Esophagus muscularis mucosa (tissue), 4 donors: Measurements from ENCODE around the gene FOXF2. TPM values are rescaled to one million over a fixed set of nuclear protein-coding genes. Genes with fewer than 3 reads are reported as not detected.

Experiments used
- DNase-seq: peaks from one replicate; pipeline ENCODE4 v3.0.0-alpha.2; 2017; ENCODE audit errors: extremely low spot score
- H3K27ac ChIP-seq, 4 donors: fragments of 200-600 bp; sonication (generic); replicated peaks in 1 of 4; 1 replicate in 3 of 4; 2 replicates in 1 of 4; pipeline ENCODE4 v1.5.1; 2016 to 2019; ENCODE audit warnings: mild to moderate bottlenecking in 1 of 4
- H3K27me3 ChIP-seq, 4 donors: fragments of 200-600 bp; sonication (generic); one replicate each; pipeline versions ENCODE4 v1.5.1 to v1.6.0; 2016 to 2019
- H3K36me3 ChIP-seq, 4 donors: fragments of 200-600 bp; sonication (generic); one replicate each; pipeline ENCODE4 v1.5.1; 2016 to 2019
- H3K4me1 ChIP-seq, 4 donors: fragments of 200-600 bp; sonication (generic); one replicate each; pipeline ENCODE4 v1.5.1; 2016 to 2019
- H3K4me3 ChIP-seq, 4 donors: fragments of 200-600 bp; sonication (generic); 1 replicate in 2 of 4; 2 replicates in 2 of 4; pipeline ENCODE4 v1.5.1; 2016 to 2019; ENCODE audit warnings: mild to moderate bottlenecking in 4 of 4, moderate library complexity in 1 of 4
- H3K9me3 ChIP-seq, 4 donors: fragments of 200-600 bp; sonication (generic); 1 replicate in 3 of 4; 2 replicates in 1 of 4; pipeline ENCODE4 v1.5.1; 2016 to 2019
- EP300 ChIP-seq: sonication (generic); formaldehyde crosslinking; IDR thresholded peaks from one replicate; pipeline ENCODE4 v1.6.1; 2017; ENCODE audit warnings: antibody characterized with exemption
- POLR2A ChIP-seq: fragments of 450-650 bp; IDR thresholded peaks from one replicate; pipeline ENCODE4 v1.6.1; 2017; ENCODE audit warnings: antibody characterized with exemption, moderate library complexity, mild to moderate bottlenecking, low read depth
- POLR2AphosphoS5 ChIP-seq, 2 donors: sonication (generic); formaldehyde crosslinking; IDR thresholded peaks; one replicate each; pipeline ENCODE4 v1.6.1; 2017; ENCODE audit warnings: antibody characterized with exemption in 2 of 2
- WGBS: methylation state at CpG from one replicate; pipeline ENCODE4 v1.1.5; 2018; 5-methylcytosine and 5-hydroxymethylcytosine counted together
- intact Hi-C: fragments of 100-400 bp; cut with DNase I; formaldehyde crosslinking; loops from one replicate; pipeline ENCODE4 v1.15.1; 2023
- total RNA-seq, 4 donors: library from RNA; depleted of rRNA; stranded (reverse); fragments of >200 nt; gene quantifications; one replicate each; pipeline versions ENCODE4 v1.1.0 to v1.2.1, GENCODE V29; 2016
- TF ChIP-seq, protein P1 (sequence below), 3 experiments: fragments of 200-600 bp in 2 of 3; fragments of 450-650 bp in 1 of 3; sonication (generic) in 2 of 3; IDR thresholded peaks; one replicate each; pipeline ENCODE4 v1.5.1; 2017 to 2019; ENCODE audit warnings: antibody characterized with exemption in 3 of 3, mild to moderate bottlenecking in 2 of 3, moderate library complexity in 1 of 3

Gene FOXF2
- total RNA-seq, 4 donors from 2014 or later = 66.6 to 170 (median 120) TPM

- Histone ChIP-seq H3K36me3 (no peaks in the 10 kb centered on the region), H3K4me3 (no peak overlapping the region), H3K27me3 (no peaks in the 10 kb centered on the region), H3K4me1 (no peaks in the 10 kb centered on the region), H3K27ac (no peak overlapping the region), H3K9me3 (no peaks in the 10 kb centered on the region)
- no peak for DNase-seq
- TF ChIP-seq POLR2AphosphoS5 (IDR thresholded peaks at IDR 0.05) (no peak), EP300 (no peak), POLR2A (no peak)
- TF ChIP-seq, protein P1, sequence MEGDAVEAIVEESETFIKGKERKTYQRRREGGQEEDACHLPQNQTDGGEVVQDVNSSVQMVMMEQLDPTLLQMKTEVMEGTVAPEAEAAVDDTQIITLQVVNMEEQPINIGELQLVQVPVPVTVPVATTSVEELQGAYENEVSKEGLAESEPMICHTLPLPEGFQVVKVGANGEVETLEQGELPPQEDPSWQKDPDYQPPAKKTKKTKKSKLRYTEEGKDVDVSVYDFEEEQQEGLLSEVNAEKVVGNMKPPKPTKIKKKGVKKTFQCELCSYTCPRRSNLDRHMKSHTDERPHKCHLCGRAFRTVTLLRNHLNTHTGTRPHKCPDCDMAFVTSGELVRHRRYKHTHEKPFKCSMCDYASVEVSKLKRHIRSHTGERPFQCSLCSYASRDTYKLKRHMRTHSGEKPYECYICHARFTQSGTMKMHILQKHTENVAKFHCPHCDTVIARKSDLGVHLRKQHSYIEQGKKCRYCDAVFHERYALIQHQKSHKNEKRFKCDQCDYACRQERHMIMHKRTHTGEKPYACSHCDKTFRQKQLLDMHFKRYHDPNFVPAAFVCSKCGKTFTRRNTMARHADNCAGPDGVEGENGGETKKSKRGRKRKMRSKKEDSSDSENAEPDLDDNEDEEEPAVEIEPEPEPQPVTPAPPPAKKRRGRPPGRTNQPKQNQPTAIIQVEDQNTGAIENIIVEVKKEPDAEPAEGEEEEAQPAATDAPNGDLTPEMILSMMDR (IDR thresholded peaks at IDR 0.05) = no peak
- WGBS = 92% methylated on average over 11 of the region's 11 CpGs
- intact Hi-C loops = no loop called here
These were observed 27.4 kb downstream of the FOXF2 start for GRCh38 chr6:1416820-1417219.

- Histone ChIP-seq H3K4me1 (no peaks in the 10 kb centered on the region), H3K36me3 (no peaks in the 10 kb centered on the region), H3K9me3 (no peaks in the 10 kb centered on the region), H3K27me3 (no peaks in the 10 kb centered on the region), H3K4me3 (no peak overlapping the region), H3K27ac (no peak overlapping the region)
- no peak for DNase-seq
- intact Hi-C loops = no loop called here
- TF ChIP-seq EP300 = no peak
- 96% methylated on average over 12 of the region's 12 CpGs for WGBS
These were observed 28.3 kb downstream of the FOXF2 start for GRCh38 chr6:1417718-1418117.

DNA sequence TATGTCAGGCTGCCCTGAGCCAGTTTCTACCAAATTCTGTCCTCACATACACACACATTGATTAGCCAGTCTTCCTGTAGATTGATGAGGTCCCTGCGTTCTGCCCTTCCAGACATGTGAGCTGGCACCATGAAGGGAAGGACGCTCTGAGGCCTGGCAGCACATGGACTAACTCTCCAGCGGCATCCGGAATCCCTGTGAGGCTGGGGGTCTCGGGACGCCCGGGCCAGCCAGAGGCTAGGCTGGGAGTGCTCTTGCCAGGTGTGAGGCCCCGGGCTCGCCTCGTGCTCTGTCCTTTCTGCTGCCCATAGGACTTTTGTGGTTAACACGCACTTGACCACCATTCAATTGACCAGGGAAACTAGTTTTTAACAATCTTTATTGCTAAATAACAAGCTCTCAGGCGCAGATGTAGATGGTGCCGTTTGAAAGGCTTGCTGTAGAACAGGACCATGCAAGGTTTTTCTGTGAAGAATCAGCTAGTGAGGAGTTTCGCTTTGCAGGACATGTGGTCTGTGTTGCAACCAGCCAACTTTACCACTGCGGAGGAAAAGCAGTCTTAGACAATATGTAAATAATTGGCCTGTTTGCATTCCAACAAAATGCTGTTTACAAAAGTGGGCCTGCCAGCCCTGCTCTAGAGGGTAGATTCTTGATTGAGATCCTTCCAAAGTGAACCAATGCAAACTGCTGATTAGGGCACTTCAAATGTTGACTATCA lies 29.3 kb downstream of the FOXF2 start:
- Histone ChIP-seq H3K27ac (no peak overlapping the region), H3K36me3 (no peaks in the 10 kb centered on the region), H3K27me3 (no peaks in the 10 kb centered on the region), H3K9me3 (no peaks in the 10 kb centered on the region), H3K4me3 (no peak overlapping the region), H3K4me1 (peaks cover 0 to 4% (median 1%) of the 10 kb centered on the region in 4 donors)
- no peak for DNase-seq
- 81% methylated on average over 14 of the region's 15 CpGs for WGBS
- TF ChIP-seq, protein P1 (IDR thresholded peaks at IDR 0.05) = no peak
- TF ChIP-seq POLR2AphosphoS5 (IDR thresholded peaks at IDR 0.05) (no peak), POLR2A (no peak), EP300 (no peak)
- intact Hi-C loops = no loop called here

DNA sequence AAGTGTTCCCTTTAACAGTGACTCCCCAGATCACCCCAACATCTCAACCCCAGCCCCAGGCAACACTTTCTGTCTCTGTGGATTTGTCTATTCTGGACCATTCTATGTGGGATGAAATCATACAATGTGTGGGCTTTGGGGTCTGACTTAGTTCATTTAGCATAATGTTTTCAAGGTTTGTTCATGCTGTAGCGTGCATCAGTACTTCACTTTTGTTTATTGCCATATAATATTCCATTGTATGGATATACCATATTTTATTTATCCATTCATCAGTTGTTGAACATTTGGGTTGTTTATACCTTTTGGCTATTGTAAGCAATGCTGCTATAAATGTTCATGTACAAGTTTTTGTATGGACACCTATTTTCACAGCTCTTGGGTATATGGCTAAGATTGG lies 31.0 kb downstream of the FOXF2 start:
- DNase-seq = no peak
- intact Hi-C loops = no loop called here
- no peak overlapping the region for H3K27ac ChIP-seq
- TF ChIP-seq POLR2AphosphoS5 (IDR thresholded peaks at IDR 0.05) (no peak), POLR2A (no peak), EP300 (no peak)
- TF ChIP-seq, protein P1 (IDR thresholded peaks at IDR 0.05) = no peak
- H3K4me3 ChIP-seq = no peak overlapping the region
- no peaks in the 10 kb centered on the region for H3K27me3 ChIP-seq
- peaks cover 0 to 14% (median 13%) of the 10 kb centered on the region in 4 donors for H3K4me1 ChIP-seq
- H3K36me3 ChIP-seq = no peaks in the 10 kb centered on the region
- WGBS = 81% methylated on average over 1 of the region's 1 CpG
- H3K9me3 ChIP-seq = no peaks in the 10 kb centered on the region

DNA sequence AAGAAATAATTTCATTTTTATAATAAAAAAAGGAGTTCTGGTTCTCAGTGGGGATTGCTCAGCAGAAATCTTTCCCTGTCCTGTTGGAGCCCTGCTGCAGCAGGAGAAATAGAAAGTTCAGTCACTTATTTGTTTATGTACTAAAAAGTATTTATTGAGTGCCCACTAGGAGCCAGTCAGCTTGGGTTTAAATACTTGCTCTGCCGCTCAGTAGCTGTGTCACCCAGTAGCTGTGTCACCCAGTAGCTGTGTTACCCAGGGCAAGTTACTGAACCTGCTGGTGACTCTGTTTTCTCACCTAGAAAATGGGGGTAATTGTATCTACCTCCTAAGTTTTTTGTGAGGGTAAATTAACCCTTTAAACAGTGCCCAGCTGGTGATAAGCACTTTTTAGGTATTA lies 32.9 kb downstream of the FOXF2 start:
- Histone ChIP-seq H3K27ac (no peak overlapping the region), H3K4me1 (peaks cover 0 to 14% (median 13%) of the 10 kb centered on the region in 4 donors), H3K9me3 (no peaks in the 10 kb centered on the region), H3K27me3 (no peaks in the 10 kb centered on the region), H3K4me3 (no peak overlapping the region), H3K36me3 (no peaks in the 10 kb centered on the region)
- DNase-seq = no peak
- intact Hi-C loops = no loop called here
- TF ChIP-seq, protein P1 (IDR thresholded peaks at IDR 0.05) = no peak
- TF ChIP-seq POLR2A (no peak), POLR2AphosphoS5 (IDR thresholded peaks at IDR 0.05) (no peak), EP300 (no peak)
- WGBS = 100% methylated on average over 1 of the region's 1 CpG
